Glutamatergic neuron (in vitro differentiated cells): ENCODE measurements around the gene NOP56. TPM values are rescaled to one million over a fixed set of nuclear protein-coding genes. Genes with fewer than 3 reads are reported as not detected.
A peak's percentile ranks its signal among the peaks of the same experiment; 100 is the strongest.

Source experiments
- DNase-seq: peaks from one replicate; pipeline ENCODE4 v3.0.0; 2022
- H3K27ac Mint-ChIP-seq: one replicate; pipeline ENCODE4 v1.8.0; 2020; ENCODE audit warnings: mild to moderate bottlenecking, mixed read lengths, inconsistent platforms; ENCODE audit not compliant: unreplicated experiment
- H3K27me3 Mint-ChIP-seq: one replicate; pipeline ENCODE4 v1.8.0; 2020; ENCODE audit warnings: mild to moderate bottlenecking, moderate library complexity, mixed read lengths, inconsistent platforms; ENCODE audit not compliant: unreplicated experiment
- H3K36me3 Mint-ChIP-seq: one replicate; pipeline ENCODE4 v1.8.0; 2020; ENCODE audit warnings: mild to moderate bottlenecking, mixed read lengths, inconsistent platforms; ENCODE audit not compliant: unreplicated experiment
- H3K4me1 Mint-ChIP-seq: one replicate; pipeline ENCODE4 v1.8.0; 2020; ENCODE audit warnings: mild to moderate bottlenecking, low read depth, mixed read lengths, inconsistent platforms; ENCODE audit not compliant: unreplicated experiment
- H3K4me3 Mint-ChIP-seq: one replicate; pipeline ENCODE4 v1.8.0; 2020; ENCODE audit warnings: mild to moderate bottlenecking, mixed read lengths, inconsistent platforms; ENCODE audit not compliant: unreplicated experiment
- H3K9me3 Mint-ChIP-seq: one replicate; pipeline ENCODE4 v1.8.0; 2020; ENCODE audit warnings: mild to moderate bottlenecking, moderate library complexity, mixed read lengths, inconsistent platforms; ENCODE audit not compliant: unreplicated experiment
- total RNA-seq: library from RNA; stranded (reverse); fragmentation: NEBNext Ultra II Directional; extraction: Animal tissue kit (Norgen Biotek cat#: 25700); gene quantifications from one replicate; pipeline ENCODE4 v1.2.1, GENCODE V29; 2021; ENCODE audit not compliant: unreplicated experiment
- TF ChIP-seq, protein P1 (sequence below): fragments of 200-600 bp; sonication (generic); IDR thresholded peaks from one replicate; pipeline ENCODE4 v1.5.0; 2021; ENCODE audit not compliant: partially characterized antibody, unreplicated experiment

The NOP56 gene
- total RNA-seq, 1 donor from 2014 or later: 185 TPM

DNA sequence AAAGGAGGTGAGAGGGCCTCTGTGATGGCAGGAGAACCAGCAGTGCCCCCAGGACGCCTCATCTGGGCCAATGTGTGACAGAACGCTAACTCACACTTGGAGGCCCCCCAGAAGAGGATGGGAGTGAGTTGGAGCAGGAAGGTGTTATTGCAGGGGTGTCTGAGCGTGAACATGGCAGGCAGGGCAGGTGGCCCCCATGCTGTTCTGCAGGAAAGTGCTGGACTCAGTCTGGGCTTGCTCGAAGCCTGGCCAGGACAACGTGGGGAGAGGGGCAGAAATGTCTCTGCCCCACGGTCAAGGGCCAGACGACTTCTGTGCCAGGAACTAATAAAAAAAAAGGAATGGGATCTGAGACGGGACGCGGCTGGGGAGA lies 39.2 kb downstream of the NOP56 start:
- TF ChIP-seq, protein P1, sequence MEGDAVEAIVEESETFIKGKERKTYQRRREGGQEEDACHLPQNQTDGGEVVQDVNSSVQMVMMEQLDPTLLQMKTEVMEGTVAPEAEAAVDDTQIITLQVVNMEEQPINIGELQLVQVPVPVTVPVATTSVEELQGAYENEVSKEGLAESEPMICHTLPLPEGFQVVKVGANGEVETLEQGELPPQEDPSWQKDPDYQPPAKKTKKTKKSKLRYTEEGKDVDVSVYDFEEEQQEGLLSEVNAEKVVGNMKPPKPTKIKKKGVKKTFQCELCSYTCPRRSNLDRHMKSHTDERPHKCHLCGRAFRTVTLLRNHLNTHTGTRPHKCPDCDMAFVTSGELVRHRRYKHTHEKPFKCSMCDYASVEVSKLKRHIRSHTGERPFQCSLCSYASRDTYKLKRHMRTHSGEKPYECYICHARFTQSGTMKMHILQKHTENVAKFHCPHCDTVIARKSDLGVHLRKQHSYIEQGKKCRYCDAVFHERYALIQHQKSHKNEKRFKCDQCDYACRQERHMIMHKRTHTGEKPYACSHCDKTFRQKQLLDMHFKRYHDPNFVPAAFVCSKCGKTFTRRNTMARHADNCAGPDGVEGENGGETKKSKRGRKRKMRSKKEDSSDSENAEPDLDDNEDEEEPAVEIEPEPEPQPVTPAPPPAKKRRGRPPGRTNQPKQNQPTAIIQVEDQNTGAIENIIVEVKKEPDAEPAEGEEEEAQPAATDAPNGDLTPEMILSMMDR: no peak
- Mint-ChIP-seq H3K27ac (peak overlapping the region; percentile 92), H3K36me3 (peaks cover 15% of the 10 kb centered on the region), H3K27me3 (peaks cover 48% of the 10 kb centered on the region), H3K4me3 (peak overlapping the region; percentile 98), H3K9me3 (peaks cover 12% of the 10 kb centered on the region), H3K4me1 (peaks cover 10% of the 10 kb centered on the region)
- no peak for DNase-seq

DNA sequence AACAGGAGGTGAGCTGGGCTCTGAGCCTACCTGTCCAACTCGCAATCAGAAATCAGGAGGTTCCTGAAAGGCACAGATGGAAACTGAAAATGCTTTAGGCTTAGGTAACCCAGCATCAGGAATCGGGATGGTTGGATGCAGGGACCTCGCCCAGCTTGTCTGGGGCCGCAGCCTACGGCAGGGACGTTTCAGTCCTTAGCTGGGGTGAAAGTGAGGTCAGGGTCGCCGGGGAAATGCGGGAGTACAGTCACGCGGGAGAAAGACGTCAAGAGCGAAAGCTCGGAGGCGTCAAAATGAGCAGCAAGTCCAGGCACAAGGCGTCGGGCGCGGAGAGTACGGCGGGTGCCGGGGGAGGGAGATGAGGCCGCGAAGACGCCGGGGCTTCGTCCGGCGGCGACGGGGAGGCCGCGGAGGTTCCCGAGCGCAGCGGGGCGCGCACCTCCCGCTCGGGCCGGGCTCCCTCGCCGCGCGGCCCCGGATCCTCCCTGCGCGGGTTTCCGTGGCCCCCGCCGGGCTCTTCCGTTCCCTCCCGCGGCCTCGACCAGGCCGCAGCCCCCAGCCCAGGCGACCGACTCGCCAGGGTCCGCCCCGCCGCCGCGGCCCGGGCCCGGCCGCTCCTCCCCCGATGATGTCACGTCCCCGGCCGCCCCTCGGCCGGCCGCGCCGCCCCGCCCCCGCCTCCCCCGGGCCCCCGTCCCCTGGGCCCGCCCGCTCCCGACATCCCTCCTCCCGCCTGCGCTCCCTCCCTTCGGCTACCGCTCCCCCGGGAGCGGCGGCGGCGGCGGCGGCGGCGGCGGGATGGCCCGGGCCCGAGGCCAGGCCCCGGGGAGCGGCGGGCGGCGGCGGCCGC lies 39.8 kb downstream of the NOP56 start, which contains the start of gene EBF4:
TSS of gene EBF4 (plus strand) at position 745 of the 850 bp plus-strand sequence. CDS start 866 bp downstream, outside the sequence.
- Mint-ChIP-seq H3K4me1 (peaks cover 13% of the 10 kb centered on the region), H3K36me3 (peaks cover 15% of the 10 kb centered on the region), H3K9me3 (peaks cover 15% of the 10 kb centered on the region), H3K27me3 (peaks cover 50% of the 10 kb centered on the region), H3K27ac (peak within 1 kb of the TSS; percentile 92), H3K4me3 (peak within 1 kb of the TSS; percentile 98)
- TF ChIP-seq, protein P1: no peak
- peak; percentile 50 for DNase-seq

DNA sequence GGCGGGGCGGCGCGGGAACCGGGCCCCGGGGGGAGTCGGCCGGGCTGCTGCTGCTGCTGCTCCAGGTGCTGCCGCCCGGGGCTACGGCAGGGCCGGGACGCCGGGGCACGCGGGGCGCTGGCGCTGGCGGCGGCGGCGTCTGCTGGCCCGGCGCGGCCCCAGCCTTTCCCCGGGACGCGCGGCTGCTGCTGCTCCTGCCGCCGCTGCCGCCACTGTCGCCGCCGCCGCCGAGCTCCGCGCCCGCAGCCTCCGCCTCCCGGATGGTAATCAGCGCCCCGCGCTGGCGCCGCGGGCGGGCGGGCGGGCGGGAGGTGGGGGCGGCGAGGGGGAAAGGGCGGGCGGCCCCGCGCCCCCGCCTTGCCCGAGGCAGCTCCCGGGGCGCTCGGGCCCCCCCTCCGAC lies 40.5 kb downstream of the NOP56 start:
- DNase-seq: peak; percentile 48
- H3K9me3 Mint-ChIP-seq: peaks cover 15% of the 10 kb centered on the region
- H3K4me1 Mint-ChIP-seq: peaks cover 13% of the 10 kb centered on the region
- H3K27ac Mint-ChIP-seq: no peak overlapping the region
- H3K4me3 Mint-ChIP-seq: no peak overlapping the region
- TF ChIP-seq, protein P1: no peak
- H3K27me3 Mint-ChIP-seq: peaks cover 49% of the 10 kb centered on the region
- peaks cover 15% of the 10 kb centered on the region for H3K36me3 Mint-ChIP-seq

DNA sequence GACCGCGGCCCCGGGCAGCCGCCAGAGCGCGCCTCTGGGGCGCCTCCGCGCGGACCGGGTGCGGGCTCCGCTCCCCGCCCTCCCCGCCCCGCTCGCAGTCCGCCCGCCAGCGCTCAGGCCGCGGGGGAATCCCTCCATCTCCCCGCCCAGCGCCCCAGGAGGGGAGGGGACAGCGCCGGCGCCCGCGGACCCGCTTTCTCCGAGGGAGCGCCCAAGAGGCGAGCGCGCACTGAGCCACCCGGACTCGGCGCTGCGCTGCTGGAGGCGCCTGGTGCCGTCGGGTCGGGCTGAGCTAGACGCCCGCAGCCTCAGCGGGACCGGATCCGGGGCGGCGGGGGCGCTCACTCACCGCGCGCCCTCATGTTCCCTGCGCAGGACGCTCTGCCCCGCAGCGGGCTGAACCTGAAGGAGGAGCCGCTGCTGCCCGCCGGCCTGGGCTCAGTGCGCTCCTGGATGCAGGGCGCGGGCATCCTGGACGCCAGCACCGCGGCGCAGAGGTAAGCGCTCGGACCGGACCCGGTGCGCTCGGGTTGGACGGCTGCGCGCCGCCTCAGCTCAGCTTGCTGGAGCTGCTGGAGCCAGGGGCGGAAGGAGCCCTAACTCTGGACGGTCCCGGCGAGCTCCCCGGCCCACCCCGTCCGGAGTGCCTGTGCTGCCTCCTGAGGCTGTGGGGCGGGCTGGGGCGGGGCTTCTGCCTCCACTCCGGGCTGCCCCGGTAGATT lies 41.0 kb downstream of the NOP56 start:
- Mint-ChIP-seq H3K4me3 (no peak overlapping the region), H3K4me1 (peaks cover 15% of the 10 kb centered on the region), H3K27ac (no peak overlapping the region), H3K9me3 (peaks cover 15% of the 10 kb centered on the region), H3K36me3 (peaks cover 15% of the 10 kb centered on the region), H3K27me3 (peaks cover 48% of the 10 kb centered on the region)
- peak; percentile 62 for DNase-seq
- TF ChIP-seq, protein P1: no peak
